GM13976 (cell line): Measurements from ENCODE around the gene ZNF22.

Experiments used
- DNase-seq: peaks from one replicate; pipeline ENCODE4 v3.0.0; 2012; ENCODE audit warnings: low spot score
- in situ Hi-C: fragments of 300-500 bp; cut with MboI; formaldehyde crosslinking; loops from one replicate; pipeline ENCODE4 v1.12.0; 2022; ENCODE audit warnings: low sequenced_read_pairs, mixed read lengths, inconsistent platforms; ENCODE audit not compliant: unreplicated experiment
- TF ChIP-seq, protein P1 (sequence below): IDR thresholded peaks from 2 replicates; pipeline ENCODE4 v1.5.1; 2012; ENCODE audit warnings: borderline replicate concordance, mild to moderate bottlenecking; ENCODE audit not compliant: insufficient read depth; ENCODE audit errors: extremely low read depth, missing control alignments, control extremely low read depth

ZNF22 gene

GRCh38 chr10:44965104-44965503, 35.6 kb upstream of the ZNF22 start:
- in situ Hi-C loops: no loop called here
- TF ChIP-seq, protein P1, sequence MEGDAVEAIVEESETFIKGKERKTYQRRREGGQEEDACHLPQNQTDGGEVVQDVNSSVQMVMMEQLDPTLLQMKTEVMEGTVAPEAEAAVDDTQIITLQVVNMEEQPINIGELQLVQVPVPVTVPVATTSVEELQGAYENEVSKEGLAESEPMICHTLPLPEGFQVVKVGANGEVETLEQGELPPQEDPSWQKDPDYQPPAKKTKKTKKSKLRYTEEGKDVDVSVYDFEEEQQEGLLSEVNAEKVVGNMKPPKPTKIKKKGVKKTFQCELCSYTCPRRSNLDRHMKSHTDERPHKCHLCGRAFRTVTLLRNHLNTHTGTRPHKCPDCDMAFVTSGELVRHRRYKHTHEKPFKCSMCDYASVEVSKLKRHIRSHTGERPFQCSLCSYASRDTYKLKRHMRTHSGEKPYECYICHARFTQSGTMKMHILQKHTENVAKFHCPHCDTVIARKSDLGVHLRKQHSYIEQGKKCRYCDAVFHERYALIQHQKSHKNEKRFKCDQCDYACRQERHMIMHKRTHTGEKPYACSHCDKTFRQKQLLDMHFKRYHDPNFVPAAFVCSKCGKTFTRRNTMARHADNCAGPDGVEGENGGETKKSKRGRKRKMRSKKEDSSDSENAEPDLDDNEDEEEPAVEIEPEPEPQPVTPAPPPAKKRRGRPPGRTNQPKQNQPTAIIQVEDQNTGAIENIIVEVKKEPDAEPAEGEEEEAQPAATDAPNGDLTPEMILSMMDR: no peak
- DNase-seq: no peak

GRCh38 chr10:44965651-44966097, 35.0 kb upstream of the ZNF22 start:
- TF ChIP-seq, protein P1: no peak
- in situ Hi-C loops: no loop called here
- DNase-seq: no peak

- TF ChIP-seq, protein P1: no peak
- in situ Hi-C loops: no loop called here
- no peak for DNase-seq
These were observed 34.5 kb upstream of the ZNF22 start for GRCh38 chr10:44966129-44966815.

- TF ChIP-seq, protein P1: no peak
- no peak for DNase-seq
- in situ Hi-C loops: no loop called here
These were observed 33.8 kb upstream of the ZNF22 start for GRCh38 chr10:44966816-44967509.

DNA sequence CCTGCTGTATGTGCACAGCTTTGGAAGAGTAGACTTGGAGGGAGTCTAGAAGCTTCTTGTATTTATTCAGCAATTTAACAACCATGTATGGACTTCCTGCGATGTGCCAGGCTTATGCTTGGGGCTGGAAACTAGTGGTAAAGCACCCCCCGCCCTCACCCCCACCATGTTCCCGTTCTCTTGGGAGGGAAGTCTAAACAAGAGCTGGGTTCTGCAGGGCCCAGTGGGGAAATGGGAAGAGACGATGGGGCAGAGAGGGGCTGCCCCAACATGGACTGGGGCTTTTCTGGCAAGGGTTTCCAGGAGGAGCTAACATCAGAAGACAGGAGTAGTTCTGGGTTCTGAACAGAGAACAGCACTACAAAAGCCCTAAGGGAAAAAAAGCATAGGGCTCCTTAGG, 33.1 kb upstream of the ZNF22 start:
- in situ Hi-C loops: no loop called here
- DNase-seq: no peak
- TF ChIP-seq, protein P1: no peak

DNA sequence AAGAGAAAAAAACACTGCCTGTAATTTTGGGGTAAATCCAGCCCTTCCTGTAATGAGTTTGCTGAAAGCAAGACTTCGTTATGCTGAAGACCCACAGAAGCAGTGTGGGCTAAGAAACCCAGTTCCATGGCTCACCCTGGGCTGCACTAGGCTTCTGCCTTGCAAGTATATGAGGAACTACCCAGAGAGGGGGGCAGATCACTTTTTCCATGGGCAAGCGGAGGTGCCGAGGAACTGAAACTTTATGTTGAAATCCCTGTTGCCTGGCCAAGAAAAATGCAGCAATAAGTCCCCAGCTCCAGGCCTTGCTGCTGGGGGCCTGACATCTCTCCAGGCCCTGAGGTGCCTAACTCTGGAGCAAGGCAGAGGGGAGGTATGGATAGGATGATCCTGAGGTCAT, 32.6 kb upstream of the ZNF22 start:
- TF ChIP-seq, protein P1: no peak
- DNase-seq: no peak
- in situ Hi-C loops: no loop called here
